Body of pancreas (tissue), 4 donors: ENCODE data around the gene NR5A1.

Experiments used
- POLR2A ChIP-seq, 3 donors: fragments of 450-650 bp; IDR thresholded peaks; one replicate each; pipeline ENCODE4 v1.6.1; 2016; ENCODE audit warnings: antibody characterized with exemption in 3 of 3, mild to moderate bottlenecking in 2 of 3
- TF ChIP-seq, protein P1 (sequence below), 7 experiments: fragments of 450-650 bp in 4 of 7; fragments of 200-600 bp in 3 of 7; sonication (generic) in 3 of 7; IDR thresholded peaks; one replicate each; pipeline ENCODE4 v1.5.1; 2016 to 2019; ENCODE audit warnings: antibody characterized with exemption in 7 of 7

DNA sequence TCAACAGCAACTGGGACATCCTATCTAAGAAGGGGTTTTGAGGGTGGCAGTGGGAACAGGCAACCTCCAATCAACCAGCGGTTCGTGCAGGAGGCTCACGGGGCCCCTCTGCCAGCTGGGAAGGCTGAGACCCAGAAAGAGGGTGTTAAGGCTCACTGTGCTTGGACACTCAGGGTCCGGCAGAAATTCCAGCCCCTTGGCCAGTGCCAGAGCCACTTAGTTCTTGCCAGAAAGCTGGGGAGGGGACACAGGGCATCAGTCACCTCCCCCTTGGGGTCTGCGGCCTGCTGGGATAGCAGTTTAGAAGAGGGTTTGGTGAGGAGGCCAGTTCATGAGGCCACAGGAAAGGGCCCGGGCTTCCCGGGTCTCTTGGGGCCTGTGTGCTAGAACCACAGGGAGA, 36.5 kb downstream of the NR5A1 start:
- TF ChIP-seq POLR2A (IDR thresholded peaks at IDR 0.05): no peak
- TF ChIP-seq, protein P1, sequence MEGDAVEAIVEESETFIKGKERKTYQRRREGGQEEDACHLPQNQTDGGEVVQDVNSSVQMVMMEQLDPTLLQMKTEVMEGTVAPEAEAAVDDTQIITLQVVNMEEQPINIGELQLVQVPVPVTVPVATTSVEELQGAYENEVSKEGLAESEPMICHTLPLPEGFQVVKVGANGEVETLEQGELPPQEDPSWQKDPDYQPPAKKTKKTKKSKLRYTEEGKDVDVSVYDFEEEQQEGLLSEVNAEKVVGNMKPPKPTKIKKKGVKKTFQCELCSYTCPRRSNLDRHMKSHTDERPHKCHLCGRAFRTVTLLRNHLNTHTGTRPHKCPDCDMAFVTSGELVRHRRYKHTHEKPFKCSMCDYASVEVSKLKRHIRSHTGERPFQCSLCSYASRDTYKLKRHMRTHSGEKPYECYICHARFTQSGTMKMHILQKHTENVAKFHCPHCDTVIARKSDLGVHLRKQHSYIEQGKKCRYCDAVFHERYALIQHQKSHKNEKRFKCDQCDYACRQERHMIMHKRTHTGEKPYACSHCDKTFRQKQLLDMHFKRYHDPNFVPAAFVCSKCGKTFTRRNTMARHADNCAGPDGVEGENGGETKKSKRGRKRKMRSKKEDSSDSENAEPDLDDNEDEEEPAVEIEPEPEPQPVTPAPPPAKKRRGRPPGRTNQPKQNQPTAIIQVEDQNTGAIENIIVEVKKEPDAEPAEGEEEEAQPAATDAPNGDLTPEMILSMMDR (IDR thresholded peaks at IDR 0.05): no peak
